Inferior parietal cortex (tissue), 1 donor: ENCODE results near the gene SLC2A4.

ENCODE experiments used
- DNase-seq: peaks from one replicate; pipeline ENCODE4 v3.0.0-alpha.2; 2016; ENCODE audit errors: extremely low spot score

SLC2A4 gene

DNA sequence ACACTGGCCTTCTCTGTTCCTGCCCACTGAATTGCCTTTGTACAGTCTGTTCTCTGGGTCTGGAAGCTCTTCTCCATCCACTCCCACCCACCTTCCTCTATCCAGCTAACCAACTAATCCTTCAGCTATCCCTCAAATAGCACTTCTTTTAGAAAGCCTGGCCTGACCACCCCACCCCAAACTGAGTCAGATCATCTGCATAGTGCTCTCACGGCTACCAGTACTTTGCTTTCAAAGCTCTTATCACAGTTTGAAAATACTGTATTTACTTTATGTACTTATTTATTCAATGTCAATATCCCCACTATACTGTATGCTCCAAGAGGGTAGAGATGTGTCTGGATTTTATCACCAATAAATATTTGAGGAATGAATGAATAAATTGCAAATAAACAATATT, 14.7 kb upstream of the SLC2A4 start:
- no peak for DNase-seq

DNA sequence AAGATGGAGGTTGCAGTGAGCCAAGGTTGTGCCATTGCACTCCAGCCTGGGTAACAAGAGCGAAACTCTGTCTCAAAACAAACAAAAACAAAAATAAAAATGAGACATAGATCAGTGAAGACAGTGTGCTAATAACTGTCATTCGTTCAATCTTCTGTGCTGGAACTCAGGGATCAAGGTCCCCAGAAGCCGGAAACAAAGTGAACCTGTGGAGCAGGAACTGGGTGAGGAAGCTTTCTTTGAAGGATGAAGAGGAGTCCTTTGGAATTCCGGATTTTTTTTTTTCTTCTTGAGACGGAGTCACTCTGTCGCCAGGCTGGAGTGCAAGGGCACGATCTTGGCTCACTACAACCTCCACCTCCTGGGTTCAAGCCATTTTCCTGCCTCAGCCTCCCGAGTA, 2.1 kb upstream of the SLC2A4 start:
- no peak for DNase-seq

DNA sequence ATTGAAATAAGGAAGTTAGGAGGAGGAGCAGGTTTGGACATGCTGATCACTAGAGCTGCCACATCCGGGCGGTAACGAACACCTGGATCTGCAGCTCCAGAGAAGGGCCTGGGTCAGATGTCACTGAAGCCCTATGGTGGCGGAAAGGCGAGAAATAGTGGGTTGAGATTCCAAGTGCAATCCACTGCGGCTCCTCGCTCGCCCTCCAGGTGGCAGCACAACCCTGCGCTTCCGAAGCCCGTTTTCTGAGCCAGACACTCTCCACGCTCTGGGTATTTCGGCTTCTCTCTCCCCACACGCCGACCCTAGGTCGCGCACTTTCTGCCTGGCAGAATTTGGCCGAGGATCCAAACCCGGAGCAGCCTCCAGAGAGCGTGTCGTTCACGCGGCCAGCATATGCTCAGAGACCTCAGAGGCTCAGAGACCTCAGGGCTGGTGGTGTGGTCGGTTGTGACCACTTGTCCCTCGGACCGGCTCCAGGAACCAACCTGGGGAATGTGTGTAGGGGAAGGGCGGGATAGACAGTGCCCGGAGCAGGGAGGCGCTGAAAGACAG, 922 bp upstream of the SLC2A4 start:
- DNase-seq, result peak; percentile 84

DNA sequence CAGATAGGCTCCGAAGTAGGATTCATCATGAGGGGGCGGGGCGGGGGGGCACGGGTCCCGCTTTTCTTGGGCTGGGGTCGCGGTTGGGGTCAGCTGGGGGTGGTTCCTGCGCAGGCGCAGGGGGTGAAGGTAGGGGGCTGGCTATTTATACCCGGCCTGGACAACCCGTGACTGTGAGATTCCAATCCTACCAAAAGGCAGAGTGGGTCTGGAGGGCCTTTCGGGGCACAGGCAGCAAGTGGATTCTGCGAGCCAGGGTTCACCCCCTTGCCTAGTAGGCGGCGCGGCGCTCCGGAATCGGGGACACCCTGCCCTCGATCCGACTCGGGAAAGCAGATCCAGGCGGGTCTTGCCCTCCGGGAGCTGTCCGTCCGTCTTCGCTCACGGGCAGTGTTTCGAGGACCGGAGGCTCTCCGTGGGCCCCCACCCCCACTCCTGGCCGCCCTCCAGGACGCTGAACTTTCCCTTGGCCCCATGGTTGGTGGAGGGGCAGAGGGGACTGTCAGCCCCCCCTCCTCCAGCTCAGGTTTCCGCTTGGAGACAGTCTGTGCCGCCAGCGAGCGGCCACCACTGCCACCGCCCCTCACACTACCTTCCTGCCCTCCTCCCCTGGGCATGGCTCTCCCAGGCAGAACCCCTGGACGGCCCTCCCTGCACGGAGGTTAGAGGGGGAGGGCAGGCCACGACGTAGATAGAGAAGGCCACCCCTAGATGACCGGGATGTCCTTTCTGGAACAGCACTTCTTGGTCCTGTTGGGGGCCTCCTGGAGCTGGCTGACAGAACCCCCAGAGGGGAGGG, 634 bp downstream of the SLC2A4 start:
- no peak for DNase-seq

DNA sequence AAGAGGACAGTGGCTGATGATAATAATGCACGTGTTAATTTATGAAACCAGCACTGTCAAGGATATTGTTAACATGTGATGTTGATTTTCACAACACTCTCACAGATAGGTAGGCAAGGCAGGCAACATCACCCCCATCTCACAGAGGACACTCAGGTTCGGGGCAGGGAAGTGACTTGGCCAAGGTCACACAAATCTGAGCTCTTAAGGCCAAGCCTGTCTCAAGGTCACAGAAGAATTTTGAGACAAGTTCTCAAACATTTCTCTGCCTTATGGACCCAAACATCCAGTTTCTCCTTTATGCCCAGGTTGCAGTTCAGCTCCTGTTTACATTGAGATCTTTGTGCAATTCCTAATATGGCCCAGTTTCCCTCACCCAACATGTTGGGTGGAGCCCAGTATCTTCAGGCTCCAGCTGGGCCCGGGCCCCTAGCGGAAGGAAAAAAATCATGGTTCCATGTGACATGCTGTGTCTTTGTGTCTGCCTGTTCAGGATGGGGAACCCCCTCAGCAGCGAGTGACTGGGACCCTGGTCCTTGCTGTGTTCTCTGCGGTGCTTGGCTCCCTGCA, 1.3 kb downstream of the SLC2A4 start:
- no peak for DNase-seq

DNA sequence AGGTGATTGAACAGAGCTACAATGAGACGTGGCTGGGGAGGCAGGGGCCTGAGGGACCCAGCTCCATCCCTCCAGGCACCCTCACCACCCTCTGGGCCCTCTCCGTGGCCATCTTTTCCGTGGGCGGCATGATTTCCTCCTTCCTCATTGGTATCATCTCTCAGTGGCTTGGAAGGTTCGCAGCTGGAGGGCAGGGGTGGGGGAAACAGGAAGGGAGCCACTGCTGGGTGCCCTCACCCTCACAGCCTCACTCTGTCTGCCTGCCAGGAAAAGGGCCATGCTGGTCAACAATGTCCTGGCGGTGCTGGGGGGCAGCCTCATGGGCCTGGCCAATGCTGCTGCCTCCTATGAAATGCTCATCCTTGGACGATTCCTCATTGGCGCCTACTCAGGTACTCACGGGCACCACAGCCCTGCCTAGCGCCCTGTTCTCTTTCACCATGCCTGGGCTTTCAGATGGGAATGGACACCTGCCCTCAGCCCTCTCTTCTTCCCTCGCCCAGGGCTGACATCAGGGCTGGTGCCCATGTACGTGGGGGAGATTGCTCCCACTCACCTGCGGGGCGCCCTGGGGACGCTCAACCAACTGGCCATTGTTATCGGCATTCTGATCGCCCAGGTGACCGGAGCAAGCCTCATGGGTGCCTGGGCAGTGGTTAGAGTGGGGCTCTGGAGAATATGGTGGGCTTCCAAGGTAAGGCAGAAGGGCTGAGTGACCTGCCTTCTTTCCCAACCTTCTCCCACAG, 2.1 kb downstream of the SLC2A4 start:
- DNase-seq, result no peak

DNA sequence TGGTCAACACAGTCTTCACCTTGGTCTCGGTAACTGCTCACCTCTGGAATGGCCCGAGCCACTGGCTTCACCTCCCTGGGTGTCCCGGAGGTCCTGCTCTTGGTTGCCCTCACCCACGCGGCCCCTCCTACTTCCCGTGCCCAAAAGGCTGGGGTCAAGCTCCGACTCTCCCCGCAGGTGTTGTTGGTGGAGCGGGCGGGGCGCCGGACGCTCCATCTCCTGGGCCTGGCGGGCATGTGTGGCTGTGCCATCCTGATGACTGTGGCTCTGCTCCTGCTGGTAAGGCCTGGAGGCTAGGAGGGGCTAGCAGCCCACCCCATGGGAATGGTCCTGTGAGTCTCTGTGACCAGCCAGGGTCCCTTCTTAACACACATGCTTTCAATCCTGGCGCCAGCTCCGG, 3.4 kb downstream of the SLC2A4 start:
- no peak for DNase-seq

DNA sequence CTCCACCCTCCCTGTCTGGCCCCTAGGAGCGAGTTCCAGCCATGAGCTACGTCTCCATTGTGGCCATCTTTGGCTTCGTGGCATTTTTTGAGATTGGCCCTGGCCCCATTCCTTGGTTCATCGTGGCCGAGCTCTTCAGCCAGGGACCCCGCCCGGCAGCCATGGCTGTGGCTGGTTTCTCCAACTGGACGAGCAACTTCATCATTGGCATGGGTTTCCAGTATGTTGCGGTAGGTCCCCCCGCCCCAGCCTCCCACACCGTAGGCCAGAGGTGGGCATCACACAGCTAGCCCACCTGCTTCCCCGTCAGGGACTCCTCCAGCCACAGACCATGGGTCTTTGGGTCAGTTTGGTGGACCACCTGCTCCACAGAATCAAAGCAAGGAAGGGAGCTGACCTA, 4.2 kb downstream of the SLC2A4 start:
- DNase-seq, result no peak

DNA sequence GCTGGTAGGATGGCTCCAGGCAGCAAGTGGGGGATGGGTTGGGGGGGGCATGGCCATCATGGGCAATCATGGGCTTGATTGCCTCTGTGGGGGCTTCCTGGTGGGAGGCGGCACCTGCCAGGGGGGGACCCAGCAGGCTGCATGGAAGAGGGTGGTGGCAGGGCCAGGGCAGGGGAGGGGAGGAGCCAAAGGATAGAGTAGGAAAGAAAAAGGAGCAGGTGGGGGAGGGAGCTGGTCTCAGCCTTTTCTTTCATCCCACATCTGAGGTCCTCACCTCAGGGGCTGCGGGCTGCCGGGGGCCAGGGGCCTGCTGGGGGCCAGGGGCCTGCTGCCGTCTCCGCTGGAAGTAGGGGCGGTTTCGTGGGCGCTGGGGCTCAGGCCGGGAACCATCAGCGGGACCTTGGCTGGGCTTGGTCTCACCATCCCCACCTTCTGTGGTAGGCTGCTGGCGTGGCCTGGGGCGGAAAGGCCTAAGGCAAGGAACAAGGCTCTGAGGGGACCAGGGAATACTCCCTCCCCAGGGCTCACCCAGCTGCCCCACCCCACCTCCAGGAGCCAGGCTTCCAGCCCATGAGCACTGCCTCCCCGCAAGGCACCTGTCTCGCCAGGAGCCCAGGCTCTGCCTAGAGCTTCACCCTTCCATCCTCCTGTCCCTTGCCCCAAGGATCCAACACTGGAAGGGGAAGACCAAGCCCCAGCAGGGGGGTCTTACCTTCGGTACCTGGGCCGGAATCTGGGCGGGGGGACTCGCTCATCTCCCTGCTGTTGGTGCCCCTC, 7.9 kb downstream of the SLC2A4 start:
- DNase-seq, result no peak

DNA sequence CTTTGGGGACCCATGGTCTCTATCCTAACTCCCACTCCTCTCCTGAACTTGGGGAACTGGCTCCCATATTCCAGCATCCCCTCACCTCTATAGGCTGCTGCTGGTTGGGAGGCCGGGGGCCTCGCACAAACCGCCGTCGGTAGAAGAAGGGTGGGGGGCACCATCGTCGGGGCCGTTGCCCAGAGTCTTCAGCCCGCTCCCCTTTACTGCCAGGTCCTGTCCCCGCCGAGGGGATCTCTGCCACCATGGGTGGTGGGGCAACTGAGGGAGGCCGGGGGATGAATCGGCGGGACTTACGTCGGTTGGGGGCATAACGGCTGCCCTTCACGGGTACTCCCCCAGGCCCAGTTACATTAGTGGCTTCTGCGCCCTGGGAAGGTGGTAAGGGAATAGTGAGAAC, 8.6 kb downstream of the SLC2A4 start:
- DNase-seq, result no peak

DNA sequence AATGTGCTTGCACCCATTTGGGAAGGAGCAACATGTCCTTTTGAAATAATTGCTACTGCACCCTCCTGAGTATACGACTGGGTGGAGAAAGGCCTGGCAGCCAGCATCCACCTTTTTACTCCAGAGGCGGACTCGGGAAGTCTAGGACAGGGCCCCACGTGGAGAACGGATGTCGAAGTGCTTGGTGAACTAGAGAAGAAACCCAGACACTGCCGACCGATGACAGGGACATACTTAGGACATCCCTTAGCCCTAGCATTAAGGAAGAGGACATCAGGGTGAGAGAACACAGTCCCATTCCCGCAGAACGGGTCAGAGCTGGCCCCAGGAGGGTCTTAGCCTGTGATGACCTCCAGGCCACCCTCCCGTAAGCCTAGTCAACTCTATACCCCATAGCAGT, 9.2 kb downstream of the SLC2A4 start:
- no peak for DNase-seq

DNA sequence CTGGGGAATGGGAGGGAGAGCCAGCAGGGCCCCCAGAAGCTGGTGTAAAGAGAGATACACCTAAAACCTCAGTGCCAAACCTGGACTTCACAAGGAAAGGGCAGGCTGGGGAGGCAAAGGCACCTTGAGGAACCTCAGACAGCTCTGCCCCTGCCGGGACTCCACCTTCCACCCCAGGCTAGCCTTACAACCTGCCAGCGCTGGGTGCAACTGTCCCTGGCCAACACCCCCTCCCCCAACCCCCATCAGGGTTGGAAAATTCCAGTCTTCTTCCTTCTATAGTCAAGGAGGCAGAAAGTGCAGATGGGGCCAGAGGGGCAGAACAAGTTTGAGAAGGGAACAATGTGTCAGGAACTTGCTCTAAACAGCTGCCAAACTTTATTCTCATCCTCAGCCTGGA, 10.7 kb downstream of the SLC2A4 start:
- DNase-seq, result no peak

DNA sequence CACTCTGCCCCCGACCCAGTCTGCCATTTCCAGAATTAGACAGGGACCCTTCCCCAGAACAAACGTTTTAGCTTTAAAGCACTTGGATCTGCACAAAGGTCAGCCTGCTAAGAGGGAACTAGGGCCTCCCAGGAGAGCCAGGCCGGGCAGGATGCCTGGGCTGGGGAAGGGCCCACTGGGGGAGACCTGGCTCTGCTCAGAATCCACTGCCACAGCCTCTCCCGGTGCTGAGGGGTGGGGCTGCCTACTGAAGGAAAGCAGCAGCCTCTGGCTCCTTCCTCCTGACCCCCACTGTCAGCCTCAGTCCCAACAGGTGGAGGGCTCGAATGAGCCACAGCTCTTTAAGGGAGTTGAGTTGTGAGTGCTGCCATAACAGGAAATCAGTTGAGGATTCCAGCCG, 11.2 kb downstream of the SLC2A4 start:
- DNase-seq, result no peak

DNA sequence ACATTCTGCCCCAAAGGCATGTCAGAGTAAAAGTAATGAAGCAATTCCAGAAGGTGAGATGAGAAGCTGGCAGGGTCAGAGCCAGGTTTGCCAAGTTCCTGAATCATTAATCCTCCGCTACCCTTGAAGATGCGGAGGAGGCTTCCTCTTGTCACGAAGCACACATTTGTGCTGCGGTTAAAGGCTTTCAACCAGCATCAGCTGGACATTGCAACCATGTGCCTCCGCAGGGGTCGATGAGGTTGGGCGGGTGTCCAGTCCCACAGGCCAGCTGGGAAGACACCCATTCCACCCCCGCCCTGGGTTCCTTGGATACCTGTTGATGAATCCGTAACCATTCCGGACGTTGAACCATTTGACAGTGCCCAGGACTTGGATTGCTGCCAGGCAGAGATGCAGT, 11.6 kb downstream of the SLC2A4 start:
- no peak for DNase-seq

DNA sequence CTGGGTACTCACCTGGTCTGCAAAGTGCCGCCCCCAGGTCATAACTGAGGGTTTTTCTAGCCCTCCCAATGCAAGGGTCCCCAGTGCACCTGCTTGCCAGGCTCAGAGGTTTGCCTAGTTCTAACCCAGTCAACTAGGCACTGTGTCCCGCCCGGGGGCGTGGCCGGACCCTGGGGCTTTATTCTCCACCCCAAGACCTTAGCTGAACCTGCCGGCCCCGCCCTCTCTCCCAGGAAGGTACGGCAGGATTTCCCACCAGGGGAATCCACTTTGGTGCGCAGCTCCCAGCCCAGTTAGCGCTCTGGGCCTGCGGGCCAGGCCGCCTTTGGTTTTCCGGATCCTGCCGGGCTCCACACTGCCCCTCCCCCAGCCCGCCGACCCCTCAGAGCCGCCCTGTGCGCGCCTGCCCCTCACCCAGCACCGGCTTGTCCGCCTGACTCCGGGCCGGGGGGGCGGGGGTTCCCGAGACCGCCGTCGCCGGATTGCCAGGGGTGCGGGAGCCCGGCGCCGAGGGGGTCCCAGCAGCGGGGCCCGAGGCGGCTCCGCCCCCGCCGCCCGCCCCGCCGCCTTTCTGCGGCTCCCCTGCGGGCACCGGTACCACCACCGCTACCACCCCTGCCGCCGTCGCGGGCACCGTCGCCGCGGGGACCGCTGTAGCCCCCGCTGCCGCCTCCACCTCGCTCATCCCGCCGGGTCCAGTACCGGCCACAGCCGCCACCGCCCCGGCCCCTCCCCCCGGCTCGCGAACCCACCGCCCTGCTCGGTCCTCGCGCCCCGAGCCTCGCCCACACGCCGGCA, 12.5 kb downstream of the SLC2A4 start:
- DNase-seq, result no peak

DNA sequence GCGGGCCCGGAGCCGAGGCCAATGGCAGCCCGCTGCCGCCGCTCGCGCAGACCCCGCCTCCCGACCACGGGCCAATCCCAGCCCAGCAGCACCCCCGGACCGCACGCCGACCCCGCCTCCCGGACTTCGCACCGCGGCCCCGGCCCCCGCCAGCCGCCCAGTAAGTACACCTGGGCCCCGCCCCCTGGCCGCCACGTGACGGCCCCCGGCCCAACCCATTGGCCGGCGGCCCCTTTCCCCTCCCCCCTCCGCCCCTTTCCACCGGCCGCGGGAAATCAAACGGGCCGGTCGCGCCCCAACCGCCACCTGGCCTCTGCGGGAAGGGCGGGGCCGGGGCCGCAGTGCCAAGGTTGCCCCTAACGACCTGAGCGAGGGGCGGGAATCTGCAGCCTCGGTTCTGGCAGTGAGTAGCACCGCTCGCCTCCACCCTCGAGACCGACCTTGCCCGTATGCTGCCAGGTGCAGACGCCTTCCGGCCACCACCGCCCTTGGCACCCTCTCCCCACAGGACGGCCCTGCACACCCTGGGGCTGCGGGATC, 13.2 kb downstream of the SLC2A4 start, which contains the start of gene YBX2:
Gene YBX2, minus strand, starts transcription at position 26 of the 540 bp plus-strand sequence. CDS start 139 bp downstream, outside the sequence.
- DNase-seq, result no peak

DNA sequence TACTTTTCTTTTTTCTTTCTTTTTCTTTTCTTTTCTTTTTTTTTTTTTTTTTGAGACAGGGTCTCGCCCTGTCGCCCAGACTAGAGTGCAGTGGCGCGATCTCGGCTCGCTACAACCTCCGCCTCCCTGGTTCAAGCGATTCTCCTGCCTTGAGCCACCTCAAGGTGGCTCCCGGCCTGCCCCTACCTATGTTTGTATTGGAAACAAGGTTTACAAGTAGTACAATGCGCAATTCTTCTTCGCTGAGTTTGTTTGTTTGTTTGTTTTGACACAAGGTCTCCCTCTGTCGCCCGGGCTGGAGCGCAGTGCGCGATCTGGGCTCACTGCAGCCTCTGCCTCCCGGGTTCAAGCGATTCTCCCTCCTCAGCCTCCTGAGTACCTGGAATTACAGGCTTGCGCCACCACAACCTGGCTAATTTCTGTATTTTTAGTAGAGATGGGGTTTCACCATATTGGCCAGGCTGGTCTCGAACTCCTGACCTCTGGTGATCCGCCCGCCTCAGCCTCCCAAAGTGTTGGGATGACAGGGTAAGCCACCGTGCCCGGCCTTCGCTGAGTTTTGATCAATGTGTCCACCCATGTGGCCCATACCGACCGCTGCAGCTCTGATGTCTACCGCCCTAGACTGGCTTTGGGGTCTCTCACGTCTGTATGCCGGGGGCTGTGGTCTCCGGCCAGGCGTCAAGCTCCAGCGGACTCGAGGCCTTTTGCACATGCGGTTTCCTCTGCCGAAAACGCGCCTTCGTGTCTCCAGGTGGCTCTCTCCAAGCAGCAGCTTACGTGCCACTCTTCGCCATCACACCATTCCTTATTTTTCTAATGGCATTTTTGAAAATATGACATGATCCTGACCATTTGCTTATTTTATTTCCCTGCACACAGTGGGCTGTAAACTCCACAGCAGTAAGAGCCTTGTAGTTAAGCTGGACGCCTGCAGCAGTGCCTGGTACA, 14.0 kb downstream of the SLC2A4 start:
- no peak for DNase-seq

DNA sequence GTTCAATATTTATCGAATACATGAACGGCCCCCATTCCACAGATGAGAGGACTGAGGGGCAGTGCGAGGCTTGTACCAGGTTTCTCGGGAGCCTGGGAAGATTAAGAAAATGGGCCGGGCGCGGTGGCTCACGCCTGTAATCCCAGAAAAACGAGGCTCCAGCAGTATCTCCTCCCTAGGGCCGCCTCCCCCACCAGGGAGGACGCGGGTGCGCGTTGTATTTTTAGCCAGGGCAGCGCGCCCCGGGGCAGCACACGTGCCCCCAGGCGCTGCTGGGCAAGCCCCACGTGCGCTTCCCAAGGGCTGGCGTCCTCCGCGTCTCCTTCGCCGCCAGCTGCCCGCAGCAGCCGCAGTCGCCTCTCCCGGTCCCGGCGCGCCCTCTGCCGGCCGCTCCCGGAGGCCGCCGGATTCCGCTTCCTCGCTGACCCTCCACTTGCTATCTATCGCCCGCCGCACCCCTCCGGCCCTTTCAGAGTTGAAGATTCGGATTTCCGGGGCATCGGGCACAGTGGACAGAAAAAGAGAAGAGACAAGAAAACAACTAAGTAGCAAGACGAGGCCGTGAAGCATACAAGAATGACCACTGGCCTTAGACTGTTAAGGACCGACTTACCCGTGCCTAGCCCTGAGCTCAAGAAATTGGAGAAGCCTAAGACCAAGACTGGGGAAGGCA, 14.8 kb downstream of the SLC2A4 start:
- DNase-seq, result peak; percentile 77

DNA sequence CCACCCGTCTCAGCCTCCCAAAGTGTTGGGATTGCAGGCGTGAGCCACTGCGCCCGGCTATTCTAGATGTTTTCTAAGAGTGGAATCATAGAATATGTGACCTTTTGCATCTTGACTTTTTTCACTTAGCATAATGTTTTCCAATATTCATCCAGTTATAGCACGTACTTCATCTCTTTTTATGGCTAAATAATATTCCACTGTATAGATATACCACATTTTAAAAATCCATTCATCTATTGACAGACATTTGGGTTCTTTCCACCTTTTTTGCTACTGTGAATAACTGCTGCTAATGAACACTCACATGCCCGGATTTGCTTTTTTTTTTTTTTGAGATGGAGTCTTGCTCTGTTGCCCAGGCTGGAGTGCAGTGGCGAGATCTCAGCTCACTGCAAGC, 22.7 kb downstream of the SLC2A4 start:
- no peak for DNase-seq
